ENCODE data around the gene PTPRM. TPM values are rescaled to one million over a fixed set of nuclear protein-coding genes. Genes with fewer than 3 reads are reported as not detected.

PTPRM gene
- total RNA-seq, 1 experiment from 2014 or later, result 45.6 TPM

- no TSS peak for BruUV-seq (replicated peaks)
- no peak for TF ChIP-seq EZH2 (IDR thresholded peaks at IDR 0.05; ENCODE audit: low read length, unreplicated experiment)
- TF ChIP-seq CTCF (conservative IDR thresholded peaks at IDR 0.05; ENCODE audit: low read depth, low read length), result no peak
- Histone ChIP-seq H3K36me3 (ENCODE audit: low read depth, low read length) (no peaks in the 10 kb centered on the region), H2AFZ (ENCODE audit: low read length) (no peak overlapping the region), H3K9me2 (replicated peaks; ENCODE audit: low read length) (no peaks in the 10 kb centered on the region), H3K9ac (ENCODE audit: low read length) (no peak overlapping the region), H4K20me1 (ENCODE audit: low read length) (no peaks in the 10 kb centered on the region), H3K79me2 (ENCODE audit: low read length) (no peaks in the 10 kb centered on the region), H3K27me3 (ENCODE audit: low read length) (no peaks in the 10 kb centered on the region), H3K27ac (ENCODE audit: low read length) (no peak overlapping the region), H3K4me2 (ENCODE audit: low read length) (no peak overlapping the region), H3F3A (ENCODE audit: low read length, unreplicated experiment) (no peaks in the 10 kb centered on the region), H3K4me3 (ENCODE audit: low read length) (no peak overlapping the region), H3K9me3 (ENCODE audit: low read length) (no peaks in the 10 kb centered on the region), H3K4me1 (ENCODE audit: insufficient read depth, low read length) (peaks cover 4% of the 10 kb centered on the region; the same call in 1 of the 2 replicates)
- intact Hi-C loops (cut with micrococcal nuclease), result loop anchor here (10.0 kb wide), 1 partner anchor 236 kb away; no protein-coding TSS in a partner anchor
- ChIA-PET CTCF (no interaction called here), POLR2A (ENCODE audit: unreplicated experiment) (no interaction called here)
- no peak for ATAC-seq
- DNase-seq, result no peak
Measured at GRCh38 chr18:8088626-8089025, 521.5 kb downstream of the PTPRM start.

DNA sequence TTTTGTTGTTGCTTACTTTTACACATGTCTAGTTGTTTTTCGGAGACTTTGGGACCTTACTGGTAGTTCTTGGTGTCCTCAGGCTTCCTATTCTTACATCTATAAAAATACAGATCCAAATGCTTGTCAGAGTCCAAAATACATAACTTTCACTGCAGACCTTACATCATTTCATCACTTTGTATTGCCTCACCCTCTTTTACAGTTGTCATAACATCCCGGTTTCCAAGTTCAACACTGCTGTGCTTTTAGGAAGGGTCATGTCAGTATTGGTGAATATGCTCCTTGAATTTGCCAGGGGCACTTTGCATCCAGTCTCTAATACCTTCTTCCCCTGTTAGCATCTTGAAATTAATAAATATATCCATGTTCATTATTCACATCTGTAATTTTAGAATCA is 523.9 kb downstream of the PTPRM start:
- intact Hi-C loops (cut with micrococcal nuclease), result no loop called here
- no peak overlapping the region for H3K4me2 ChIP-seq (ENCODE audit: low read length)
- no peak overlapping the region for H2AFZ ChIP-seq (ENCODE audit: low read length)
- H3K27me3 ChIP-seq (ENCODE audit: low read length), result no peaks in the 10 kb centered on the region
- no peak for ATAC-seq
- CTCF ChIA-PET, result no interaction called here
- no peak for DNase-seq
- POLR2A ChIA-PET (ENCODE audit: unreplicated experiment), result no interaction called here
- no TSS peak for BruUV-seq (replicated peaks)
- H3K9me3 ChIP-seq (ENCODE audit: low read length), result no peaks in the 10 kb centered on the region
- no peaks in the 10 kb centered on the region for H3K79me2 ChIP-seq (ENCODE audit: low read length)
- no peaks in the 10 kb centered on the region for H3K36me3 ChIP-seq (ENCODE audit: low read depth, low read length)
- no peaks in the 10 kb centered on the region for H3K4me1 ChIP-seq (ENCODE audit: insufficient read depth, low read length)
- no peak overlapping the region for H3K9ac ChIP-seq (ENCODE audit: low read length)
- no peak overlapping the region for H3K4me3 ChIP-seq (ENCODE audit: low read length)
- H3K27ac ChIP-seq (ENCODE audit: low read length), result no peak overlapping the region
- no peaks in the 10 kb centered on the region for H4K20me1 ChIP-seq (ENCODE audit: low read length)
- H3K9me2 ChIP-seq (replicated peaks; ENCODE audit: low read length), result no peaks in the 10 kb centered on the region
- TF ChIP-seq CTCF (conservative IDR thresholded peaks at IDR 0.05; ENCODE audit: low read depth, low read length) (no peak), EZH2 (IDR thresholded peaks at IDR 0.05; ENCODE audit: low read length, unreplicated experiment) (no peak), EZH2phosphoT487 (IDR thresholded peaks at IDR 0.05; ENCODE audit: borderline replicate concordance, low read length) (no peak)
- H3F3A ChIP-seq (ENCODE audit: low read length, unreplicated experiment), result no peaks in the 10 kb centered on the region

DNA sequence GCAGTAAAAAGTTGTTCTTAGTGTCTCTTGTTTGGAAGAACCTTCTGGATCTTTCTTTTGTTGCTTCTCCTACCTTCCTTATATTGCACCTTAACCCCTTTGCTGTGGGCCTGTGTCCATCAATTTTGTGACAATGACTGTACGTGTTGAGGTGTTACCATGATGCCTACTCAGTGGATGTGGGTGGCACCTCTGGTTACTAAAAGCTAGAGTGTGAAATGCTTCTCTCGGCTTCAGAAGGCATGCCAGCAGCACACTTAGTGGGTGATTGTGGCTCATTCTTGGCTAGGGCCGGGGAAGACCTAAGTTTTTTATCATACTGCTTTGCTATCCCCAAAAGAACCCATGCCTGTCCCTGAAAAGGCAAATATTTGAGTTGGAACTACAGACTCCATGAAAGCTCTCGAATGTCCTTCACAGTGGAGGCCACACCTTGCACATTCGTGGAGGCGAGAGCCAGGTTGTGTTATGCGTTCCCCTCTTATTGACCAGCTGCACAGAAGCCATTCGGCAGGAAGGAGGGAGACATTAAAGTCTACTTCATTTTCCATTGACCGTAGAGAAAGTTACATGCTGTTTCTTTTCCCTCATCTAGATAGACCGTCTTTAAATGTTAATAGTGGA is 528.9 kb downstream of the PTPRM start:
- H3F3A ChIP-seq (ENCODE audit: low read length, unreplicated experiment), result no peaks in the 10 kb centered on the region
- intact Hi-C loops (cut with micrococcal nuclease), result no loop called here
- no peaks in the 10 kb centered on the region for H3K9me2 ChIP-seq (replicated peaks; ENCODE audit: low read length)
- no peak overlapping the region for H2AFZ ChIP-seq (ENCODE audit: low read length)
- ChIA-PET CTCF (no interaction called here), POLR2A (ENCODE audit: unreplicated experiment) (no interaction called here)
- ATAC-seq, result no peak
- no peaks in the 10 kb centered on the region for H3K36me3 ChIP-seq (ENCODE audit: low read depth, low read length)
- H4K20me1 ChIP-seq (ENCODE audit: low read length), result no peaks in the 10 kb centered on the region
- no peak overlapping the region for H3K4me2 ChIP-seq (ENCODE audit: low read length)
- H3K4me3 ChIP-seq (ENCODE audit: low read length), result no peak overlapping the region
- no peaks in the 10 kb centered on the region for H3K27me3 ChIP-seq (ENCODE audit: low read length)
- H3K9ac ChIP-seq (ENCODE audit: low read length), result no peak overlapping the region
- no peak overlapping the region for H3K27ac ChIP-seq (ENCODE audit: low read length)
- BruUV-seq (replicated peaks), result no TSS peak
- H3K9me3 ChIP-seq (ENCODE audit: low read length), result no peaks in the 10 kb centered on the region
- DNase-seq, result no peak
- peaks cover 6% of the 10 kb centered on the region for H3K4me1 ChIP-seq (ENCODE audit: insufficient read depth, low read length)
- no peaks in the 10 kb centered on the region for H3K79me2 ChIP-seq (ENCODE audit: low read length)
- no peak for TF ChIP-seq EZH2phosphoT487 (IDR thresholded peaks at IDR 0.05; ENCODE audit: borderline replicate concordance, low read length)
- no peak for TF ChIP-seq EZH2 (IDR thresholded peaks at IDR 0.05; ENCODE audit: low read length, unreplicated experiment)
- TF ChIP-seq CTCF (conservative IDR thresholded peaks at IDR 0.05; ENCODE audit: low read depth, low read length), result no peak
